Heart left ventricle (tissue), 13 donors: ENCODE data around the gene KRI1.

Experiments used
- POLR2A ChIP-seq, 2 donors: fragments of 450-650 bp; IDR thresholded peaks; one replicate each; pipeline ENCODE4 v1.6.1; 2017; ENCODE audit warnings: antibody characterized with exemption in 2 of 2, mild to moderate bottlenecking in 2 of 2, moderate library complexity in 2 of 2
- TF ChIP-seq, protein P1 (sequence below), 12 donors: fragments of 200-600 bp; sonication (generic) in 4 of 12; IDR thresholded peaks; one replicate each; pipeline versions ENCODE4 v1.5.0 to v1.8.0; 2018 to 2022; ENCODE audit warnings: antibody characterized with exemption in 12 of 12, mild to moderate bottlenecking in 5 of 12
- donor health status: ischemic (EF 13 %, LVEDD 7.1; RV severe dilation, severe dysfunction).
- donor health status: DM: no; HTN: yes; CAD: no.
- donor health status: DM: no; HTN: no; CAD: no.
- donor health status: ischemic (EF 25% LVEDD 6.9; RV normal size, moderate dysfunction).
- donor health status: ischemic (EF 25% LVEDD 5.7; RV mildly dilated, moderate dysfunction).
- donor health status: ischemic (EF 35%, LVEDD 5.7; RV mildly dilated, moderate dysfunction).
- donor health status: nonischemic (EF 11% LVEDD 7.7; RV severe dilation, severe dysfunction).
- donor health status: DM: yes; HTN: yes; CAD: no.
- donor health status: PGD.
- donor health status: ischemic (EF 29% LVEDD 5.4; RV normal size, mild dysfunction).
- donor health status: nonischemic (EF 23%, LVEDD 6.1; RV moderate dilation, normal function).

GRCh38 chr19:10554760-10555609, 10.8 kb downstream of the KRI1 start:
- no peak for TF ChIP-seq POLR2A (IDR thresholded peaks at IDR 0.05)
- TF ChIP-seq, protein P1, sequence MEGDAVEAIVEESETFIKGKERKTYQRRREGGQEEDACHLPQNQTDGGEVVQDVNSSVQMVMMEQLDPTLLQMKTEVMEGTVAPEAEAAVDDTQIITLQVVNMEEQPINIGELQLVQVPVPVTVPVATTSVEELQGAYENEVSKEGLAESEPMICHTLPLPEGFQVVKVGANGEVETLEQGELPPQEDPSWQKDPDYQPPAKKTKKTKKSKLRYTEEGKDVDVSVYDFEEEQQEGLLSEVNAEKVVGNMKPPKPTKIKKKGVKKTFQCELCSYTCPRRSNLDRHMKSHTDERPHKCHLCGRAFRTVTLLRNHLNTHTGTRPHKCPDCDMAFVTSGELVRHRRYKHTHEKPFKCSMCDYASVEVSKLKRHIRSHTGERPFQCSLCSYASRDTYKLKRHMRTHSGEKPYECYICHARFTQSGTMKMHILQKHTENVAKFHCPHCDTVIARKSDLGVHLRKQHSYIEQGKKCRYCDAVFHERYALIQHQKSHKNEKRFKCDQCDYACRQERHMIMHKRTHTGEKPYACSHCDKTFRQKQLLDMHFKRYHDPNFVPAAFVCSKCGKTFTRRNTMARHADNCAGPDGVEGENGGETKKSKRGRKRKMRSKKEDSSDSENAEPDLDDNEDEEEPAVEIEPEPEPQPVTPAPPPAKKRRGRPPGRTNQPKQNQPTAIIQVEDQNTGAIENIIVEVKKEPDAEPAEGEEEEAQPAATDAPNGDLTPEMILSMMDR (IDR thresholded peaks at IDR 0.05), result no peak
